ENCODE measurements around the gene ZFP91. TPM values are rescaled to one million over a fixed set of nuclear protein-coding genes. Genes with fewer than 3 reads are reported as not detected.
A peak's percentile ranks its signal among the peaks of the same experiment; 100 is the strongest.

The ZFP91 gene
- total and polyA plus RNA-seq, 2 of the 13 experiments (the other 11 are each of a cell fraction or from before 2014, with no cell fraction given) = 13.5 to 38.6 TPM

GRCh38 chr11:58578136-58578634, 678 bp upstream of the ZFP91 start (continued):
- peak; percentile 48 for TF ChIP-seq ZBTB40 (IDR thresholded peaks at IDR 0.05)
- TF ChIP-seq ZBTB40 (CRISPR knock-in tag; IDR thresholded peaks at IDR 0.05) = no peak
- no peak for TF ChIP-seq PITX1 (CRISPR knock-in tag; IDR thresholded peaks at IDR 0.05)
- no peak for TF ChIP-seq ZNF577 (CRISPR knock-in tag; IDR thresholded peaks at IDR 0.05; ENCODE audit: borderline replicate concordance, low read depth)
- TF ChIP-seq GATAD2A (CRISPR knock-in tag; IDR thresholded peaks at IDR 0.05) = 0 out of 2 replicates have a peak, but pooled peaks have one; percentile 30
- TF ChIP-seq SNAPC4 (CRISPR knock-in tag; IDR thresholded peaks at IDR 0.05) = 0 out of 2 replicates have a peak, but pooled peaks have one; percentile 49
- TF ChIP-seq ATRX (CRISPR knock-in tag; IDR thresholded peaks at IDR 0.05; ENCODE audit: borderline replicate concordance) = no peak
- no peak for TF ChIP-seq ZNF572 (CRISPR knock-in tag; IDR thresholded peaks at IDR 0.05)
- TF ChIP-seq HDAC2 (CRISPR knock-in tag; IDR thresholded peaks at IDR 0.05) = no peak
- TF ChIP-seq ZNF20 (CRISPR knock-in tag; IDR thresholded peaks at IDR 0.05) = no peak
- peak; percentile 54; the same call in 1 of the 2 replicates for TF ChIP-seq ZNF878 (CRISPR knock-in tag; IDR thresholded peaks at IDR 0.05)
- TF ChIP-seq SOX6 (IDR thresholded peaks at IDR 0.05) = no peak
- no peak for TF ChIP-seq SOX6 (CRISPR knock-in tag; IDR thresholded peaks at IDR 0.05)
- TF ChIP-seq AKAP8 (CRISPR knock-in tag; IDR thresholded peaks at IDR 0.05) = no peak
- TF ChIP-seq ZNF607 (CRISPR knock-in tag; IDR thresholded peaks at IDR 0.05; ENCODE audit: borderline replicate concordance) = peak; percentile 18; the same call in 1 of the 2 replicates
- TF ChIP-seq ZNF652 (CRISPR knock-in tag; IDR thresholded peaks at IDR 0.05; ENCODE audit: borderline replicate concordance, low read depth) = no peak
- no peak for TF ChIP-seq RXRA (CRISPR knock-in tag; IDR thresholded peaks at IDR 0.05)
- no peak for TF ChIP-seq CC2D1A (CRISPR knock-in tag; IDR thresholded peaks at IDR 0.05)
